CD4-positive, alpha-beta T cell treated with Interferon gamma for 1 hour (primary cell): ENCODE results near the gene HAUS3.

Source experiments
- DNase-seq: peaks from one replicate; pipeline ENCODE4 v3.0.0-alpha.2; 2020

The HAUS3 gene

GRCh38 chr4:2241410-2242353, at the start of gene HAUS3, which contains the start of gene POLN:
Gene HAUS3, minus strand, starts transcription at chr4:2242121. Its CDS starts 1,175 bp downstream, at chr4:2240946.
Gene POLN, minus strand, starts transcription at chr4:2242121. Its CDS starts 12,890 bp downstream, at chr4:2229231.
- peak; percentile 98 for DNase-seq

GRCh38 chr4:2290974-2291704, 49.2 kb upstream of the HAUS3 start:
- peak; percentile 87 for DNase-seq

- DNase-seq: no peak
Measured at GRCh38 chr4:2290488-2290887, 48.6 kb upstream of the HAUS3 start.

- no peak for DNase-seq
Measured at GRCh38 chr4:2289955-2290333, 48.0 kb upstream of the HAUS3 start.

- no peak for DNase-seq
Measured at GRCh38 chr4:2289311-2289954, 47.5 kb upstream of the HAUS3 start.

GRCh38 chr4:2288051-2288541, 46.2 kb upstream of the HAUS3 start:
- DNase-seq: no peak

- DNase-seq: no peak
Measured at GRCh38 chr4:2287594-2287915, 45.6 kb upstream of the HAUS3 start.

GRCh38 chr4:2286904-2287593, 45.1 kb upstream of the HAUS3 start:
- no peak for DNase-seq

- DNase-seq: no peak
Measured at GRCh38 chr4:2285613-2286381, 43.9 kb upstream of the HAUS3 start.

GRCh38 chr4:2284934-2285612, 43.2 kb upstream of the HAUS3 start:
- no peak for DNase-seq

GRCh38 chr4:2284161-2284933, 42.4 kb upstream of the HAUS3 start:
- no peak for DNase-seq

- no peak for DNase-seq
Measured at GRCh38 chr4:2283199-2283711, 41.3 kb upstream of the HAUS3 start.

GRCh38 chr4:2281575-2282343, 39.8 kb upstream of the HAUS3 start:
- peak; percentile 92 for DNase-seq

- no peak for DNase-seq
Measured at GRCh38 chr4:2280531-2281300, 38.8 kb upstream of the HAUS3 start.

- no peak for DNase-seq
Measured at GRCh38 chr4:2277956-2278355, 36.0 kb upstream of the HAUS3 start.

GRCh38 chr4:2276581-2277325, 34.8 kb upstream of the HAUS3 start:
- DNase-seq: no peak

- DNase-seq: no peak
Measured at GRCh38 chr4:2275546-2276251, 33.8 kb upstream of the HAUS3 start.
